ENCODE data around the gene ABAT. TPM values are rescaled to one million over a fixed set of nuclear protein-coding genes. Genes with fewer than 3 reads are reported as not detected.

The ABAT gene
- total RNA-seq, 2 experiments from 2014 or later: 4.1 to 4.4 TPM

DNA sequence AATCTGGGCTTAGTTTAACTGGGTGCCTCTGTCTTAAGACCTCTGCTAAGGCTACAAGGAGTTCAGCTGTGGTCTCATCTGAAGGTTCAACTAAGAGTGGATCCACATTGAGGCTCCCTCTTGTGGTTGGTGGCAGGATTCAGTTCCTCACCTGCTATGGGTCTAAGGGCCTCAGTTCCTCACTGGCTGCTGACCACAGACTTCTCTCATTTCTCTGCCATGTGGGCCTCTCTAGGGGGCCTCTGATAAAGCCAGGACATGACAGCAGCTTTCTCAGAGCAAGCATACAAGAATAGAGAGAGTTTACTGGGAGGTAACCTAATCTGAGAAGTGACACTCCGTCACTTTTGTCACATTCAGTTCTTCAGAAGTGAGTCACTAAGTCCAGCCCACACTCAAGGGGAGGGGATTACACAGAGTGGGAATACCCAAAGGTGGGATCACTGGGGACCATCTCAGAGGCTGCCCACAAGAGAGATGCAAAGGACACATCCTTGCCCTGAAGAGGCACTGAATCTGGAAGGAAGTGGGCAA is 19.2 kb upstream of the ABAT start:
- Histone ChIP-seq H3K27ac (ENCODE audit: low read depth in 1 of 2, low read length in 2 of 2) (no peak overlapping the region), H3K36me3 (ENCODE audit: insufficient read depth, low read length) (no peaks in the 10 kb centered on the region), H3K4me3 (ENCODE audit: low read length) (no peak overlapping the region), H3K4me1 (ENCODE audit: insufficient read depth, low read length) (no peaks in the 10 kb centered on the region), H3K27me3 (ENCODE audit: control insufficient read depth in 1 of 2, insufficient read depth in 2 of 2, low read length in 2 of 2) (no peaks in the 10 kb centered on the region), H3K9me3 (ENCODE audit: control insufficient read depth in 1 of 2, insufficient read depth in 1 of 2, low read length in 2 of 2) (no peaks in the 10 kb centered on the region)
- Mint-ChIP-seq H3K4me1 (ENCODE audit: low read depth) (no peaks in the 10 kb centered on the region), H3K27me3 (no peaks in the 10 kb centered on the region), H3K36me3 (ENCODE audit: low read depth) (no peaks in the 10 kb centered on the region), H3K9me3 (no peaks in the 10 kb centered on the region), H3K27ac (no peak overlapping the region), H3K4me3 (no peak overlapping the region)
- ChIA-PET CTCF (no interaction called here), POLR2A (no interaction called here)
- intact Hi-C loops (cut with DNase I, micrococcal nuclease): loop anchor here (1.0 to 5.0 kb wide), 2 partner anchors 88 kb away; no protein-coding TSS in a partner anchor
- TF ChIP-seq, protein P1, sequence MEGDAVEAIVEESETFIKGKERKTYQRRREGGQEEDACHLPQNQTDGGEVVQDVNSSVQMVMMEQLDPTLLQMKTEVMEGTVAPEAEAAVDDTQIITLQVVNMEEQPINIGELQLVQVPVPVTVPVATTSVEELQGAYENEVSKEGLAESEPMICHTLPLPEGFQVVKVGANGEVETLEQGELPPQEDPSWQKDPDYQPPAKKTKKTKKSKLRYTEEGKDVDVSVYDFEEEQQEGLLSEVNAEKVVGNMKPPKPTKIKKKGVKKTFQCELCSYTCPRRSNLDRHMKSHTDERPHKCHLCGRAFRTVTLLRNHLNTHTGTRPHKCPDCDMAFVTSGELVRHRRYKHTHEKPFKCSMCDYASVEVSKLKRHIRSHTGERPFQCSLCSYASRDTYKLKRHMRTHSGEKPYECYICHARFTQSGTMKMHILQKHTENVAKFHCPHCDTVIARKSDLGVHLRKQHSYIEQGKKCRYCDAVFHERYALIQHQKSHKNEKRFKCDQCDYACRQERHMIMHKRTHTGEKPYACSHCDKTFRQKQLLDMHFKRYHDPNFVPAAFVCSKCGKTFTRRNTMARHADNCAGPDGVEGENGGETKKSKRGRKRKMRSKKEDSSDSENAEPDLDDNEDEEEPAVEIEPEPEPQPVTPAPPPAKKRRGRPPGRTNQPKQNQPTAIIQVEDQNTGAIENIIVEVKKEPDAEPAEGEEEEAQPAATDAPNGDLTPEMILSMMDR (IDR thresholded peaks at IDR 0.05): peak; percentile 37
- no peak for ATAC-seq (ENCODE audit: poor library complexity)
- peak in 3 of 14 experiments; percentile 21 to 49 (median 42) for DNase-seq

DNA sequence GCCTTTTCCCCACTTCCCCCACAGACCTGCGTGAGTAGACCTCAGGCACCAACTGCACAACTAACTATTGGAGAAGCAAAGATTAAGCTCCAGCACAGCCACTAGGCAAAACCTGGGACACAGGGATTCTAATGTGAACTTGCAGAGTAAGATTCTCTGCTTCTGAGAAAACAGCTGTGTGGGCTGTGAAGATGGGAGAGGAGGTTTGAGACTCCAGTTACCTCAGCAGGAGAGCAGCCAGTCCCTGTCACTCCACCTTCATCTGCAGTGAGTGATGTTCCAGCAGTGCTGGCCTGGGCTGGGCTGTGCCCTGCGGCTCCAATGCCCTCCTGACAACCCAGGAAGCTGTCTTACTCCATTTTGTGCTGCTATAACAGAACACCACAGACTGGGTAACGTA is 18.0 kb upstream of the ABAT start:
- ATAC-seq (ENCODE audit: poor library complexity) (no peak), DNase-seq (no peak)
- H3K4me3 Mint-ChIP-seq: no peak overlapping the region
- no peaks in the 10 kb centered on the region for H3K4me1 Mint-ChIP-seq (ENCODE audit: low read depth)
- TF ChIP-seq, protein P1 (IDR thresholded peaks at IDR 0.05): no peak
- Histone ChIP-seq H3K9me3 (ENCODE audit: control insufficient read depth in 1 of 2, insufficient read depth in 1 of 2, low read length in 2 of 2) (no peaks in the 10 kb centered on the region), H3K27me3 (ENCODE audit: control insufficient read depth in 1 of 2, insufficient read depth in 2 of 2, low read length in 2 of 2) (no peaks in the 10 kb centered on the region), H3K36me3 (ENCODE audit: insufficient read depth, low read length) (no peaks in the 10 kb centered on the region), H3K4me3 (ENCODE audit: low read length) (no peak overlapping the region), H3K4me1 (ENCODE audit: insufficient read depth, low read length) (no peaks in the 10 kb centered on the region), H3K27ac (ENCODE audit: low read depth in 1 of 2, low read length in 2 of 2) (no peak overlapping the region)
- no peak overlapping the region for H3K27ac Mint-ChIP-seq
- ChIA-PET CTCF (no interaction called here), POLR2A (no interaction called here)
- H3K27me3 Mint-ChIP-seq: no peaks in the 10 kb centered on the region
- H3K9me3 Mint-ChIP-seq: no peaks in the 10 kb centered on the region
- H3K36me3 Mint-ChIP-seq (ENCODE audit: low read depth): peaks cover 4% of the 10 kb centered on the region
- intact Hi-C loops (cut with DNase I, micrococcal nuclease): loop anchor here in 1 of 2 experiments (5.0 kb wide), 1 partner anchor 89 kb away; no protein-coding TSS in a partner anchor

DNA sequence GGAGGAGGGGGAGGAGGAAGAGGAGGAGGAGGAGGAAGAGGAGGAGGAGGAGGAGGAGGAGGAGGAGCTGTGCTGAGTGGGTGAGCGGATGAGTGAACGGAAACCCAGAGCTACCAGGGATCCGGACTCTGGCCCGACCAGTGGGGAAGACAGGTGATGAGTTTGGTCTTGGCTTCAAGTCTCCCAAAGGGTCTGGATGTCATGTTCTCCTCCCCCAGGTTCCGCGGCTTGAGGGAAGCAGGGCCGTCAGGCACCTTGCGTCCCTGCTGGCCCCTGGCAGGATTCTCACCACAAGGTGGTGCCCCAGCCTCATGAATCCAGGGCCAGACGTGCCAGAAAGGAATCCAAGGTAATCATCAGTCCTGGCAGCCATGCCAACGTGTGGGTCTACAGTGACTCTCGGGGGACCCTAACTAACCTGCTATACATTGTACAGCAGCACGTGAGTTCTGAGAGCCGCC is 13.5 kb upstream of the ABAT start:
- Mint-ChIP-seq H3K4me3 (no peak overlapping the region), H3K27me3 (no peaks in the 10 kb centered on the region), H3K4me1 (ENCODE audit: low read depth) (no peaks in the 10 kb centered on the region), H3K27ac (no peak overlapping the region), H3K9me3 (no peaks in the 10 kb centered on the region), H3K36me3 (ENCODE audit: low read depth) (peaks cover 16% of the 10 kb centered on the region)
- ChIA-PET POLR2A (no interaction called here), CTCF (interaction anchor here (0.6 to 1.4 kb wide), 2 partner anchors 219 to 348 kb away, joined by 3 to 5 read pairs; no protein-coding TSS in a partner anchor)
- Histone ChIP-seq H3K9me3 (ENCODE audit: control insufficient read depth in 1 of 2, insufficient read depth in 1 of 2, low read length in 2 of 2) (no peaks in the 10 kb centered on the region), H3K4me1 (ENCODE audit: insufficient read depth, low read length) (no peaks in the 10 kb centered on the region), H3K4me3 (ENCODE audit: low read length) (no peak overlapping the region), H3K27ac (ENCODE audit: low read depth in 1 of 2, low read length in 2 of 2) (no peak overlapping the region), H3K27me3 (ENCODE audit: control insufficient read depth in 1 of 2, insufficient read depth in 2 of 2, low read length in 2 of 2) (no peaks in the 10 kb centered on the region), H3K36me3 (ENCODE audit: insufficient read depth, low read length) (peaks cover 8% of the 10 kb centered on the region)
- TF ChIP-seq, protein P1 (IDR thresholded peaks at IDR 0.05): peak; percentile 59
- DNase-seq (peak; percentile 17 to 71 (median 42)), ATAC-seq (ENCODE audit: poor library complexity) (peak; percentile 64)
- intact Hi-C loops (cut with DNase I, micrococcal nuclease): loop anchor here (1.0 to 5.0 kb wide), 4 partner anchors 131 to 471 kb away; no protein-coding TSS in a partner anchor
